HepG2 (cell line): ENCODE data around the gene KIF1C. TPM values are rescaled to one million over a fixed set of nuclear protein-coding genes. Genes with fewer than 3 reads are reported as not detected.
A peak's percentile ranks its signal among the peaks of the same experiment; 100 is the strongest.

Experiments
- ARNT2 ChIP-seq: sonication (generic); formaldehyde crosslinking; IDR thresholded peaks from 2 replicates; pipeline ENCODE4 v1.8.0; 2022; ENCODE audit warnings: mild to moderate bottlenecking, low read depth, missing genetic modification reagents, moderate library complexity
- BORCS8-MEF2B ChIP-seq: sonication (generic); formaldehyde crosslinking; IDR thresholded peaks from 2 replicates; pipeline ENCODE4 v1.8.0; 2022; ENCODE audit warnings: mild to moderate bottlenecking, missing genetic modification reagents
- DR1 ChIP-seq: sonication (generic); formaldehyde crosslinking; IDR thresholded peaks from 2 replicates; pipeline ENCODE4 v1.8.0; 2021; ENCODE audit warnings: mild to moderate bottlenecking, missing genetic modification reagents, inconsistent platforms
- HMG20A ChIP-seq: IDR thresholded peaks from 2 replicates; pipeline ENCODE4 v1.6.1; 2016; ENCODE audit warnings: borderline replicate concordance
- KMT2A ChIP-seq: sonication (generic); formaldehyde crosslinking; IDR thresholded peaks from 2 replicates; pipeline ENCODE4 v1.4.0; 2020; ENCODE audit warnings: missing genetic modification reagents
- MAFF ChIP-seq: IDR thresholded peaks from 2 replicates; pipeline ENCODE4 v1.6.1; 2011; ENCODE audit warnings: low read depth, low read length, improper control_type of control experiment
- POLR2A ChIP-seq, 2 experiments: IDR thresholded peaks; 2 replicates each; pipeline ENCODE4 v1.6.1; 2011; ENCODE audit warnings: low read depth in 2 of 2, low read length in 2 of 2, mild to moderate bottlenecking in 1 of 2, moderate library complexity in 1 of 2; ENCODE audit not compliant: insufficient read depth in 1 of 2
- SALL2 ChIP-seq: sonication (generic); formaldehyde crosslinking; IDR thresholded peaks from 2 replicates; pipeline ENCODE4 v1.8.1; 2023; ENCODE audit warnings: mild to moderate bottlenecking, missing genetic modification reagents, inconsistent platforms
- SMAD9 ChIP-seq: sonication (generic); formaldehyde crosslinking; IDR thresholded peaks from 2 replicates; pipeline ENCODE4 v1.5.1; 2020; ENCODE audit warnings: mild to moderate bottlenecking, missing genetic modification reagents
- ZBTB1 ChIP-seq: sonication (generic); formaldehyde crosslinking; IDR thresholded peaks from 2 replicates; pipeline ENCODE4 v1.4.0; 2020; ENCODE audit warnings: missing genetic modification reagents, borderline replicate concordance
- ZMAT3 ChIP-seq: sonication (generic); formaldehyde crosslinking; conservative IDR thresholded peaks from 2 replicates; pipeline ENCODE4 v1.7.0; 2021; ENCODE audit warnings: missing genetic modification reagents
- ZNF205 ChIP-seq: IDR thresholded peaks from 2 replicates; pipeline ENCODE4 v1.6.1; 2018; ENCODE audit warnings: missing biosample characterization, missing genetic modification reagents
- ZNF407 ChIP-seq: sonication (generic); formaldehyde crosslinking; IDR thresholded peaks from one replicate; pipeline ENCODE4 v1.5.1; 2020; ENCODE audit warnings: mild to moderate bottlenecking, missing genetic modification reagents; ENCODE audit errors: not compliant biosample characterization
- ZNF572 ChIP-seq: sonication (generic); formaldehyde crosslinking; IDR thresholded peaks from 2 replicates; pipeline ENCODE4 v1.5.1; 2020; ENCODE audit warnings: mild to moderate bottlenecking, missing genetic modification reagents
- polyA plus RNA-seq, 8 experiments: library from polyadenylated mRNA; depleted of rRNA in 3 of 8; stranded (reverse) in 7 of 8; unstranded in 1 of 8; fragments of >200 nt; fragmentation: Illumina TruSeq in 4 of 8; extraction: Trizol in 4 of 8; gene quantifications; 2 replicates each; pipeline versions ENCODE4 v1.2.1 to v1.2.3, GENCODE V29; 2011 to 2016; ENCODE audit warnings: low read depth in 4 of 8, missing spikeins in 1 of 8, mixed read lengths in 1 of 8; ENCODE audit not compliant: insufficient read depth in 1 of 8
- total RNA-seq, 5 experiments: library from RNA; depleted of rRNA; stranded (reverse); fragments of >200 nt; fragmentation: Illumina TruSeq; extraction: Trizol; gene quantifications; 2 replicates each; pipeline ENCODE4 v1.2.3, GENCODE V29; 2016; ENCODE audit warnings: low read depth in 1 of 5
- TF ChIP-seq, protein P1 (sequence below): sonication (generic); formaldehyde crosslinking; IDR thresholded peaks from 2 replicates; pipeline ENCODE4 v1.4.0; 2020; ENCODE audit warnings: missing genetic modification reagents
- TF ChIP-seq, protein P2 (sequence below): sonication (generic); formaldehyde crosslinking; IDR thresholded peaks from 2 replicates; pipeline ENCODE4 v1.8.1; 2022; ENCODE audit warnings: low read depth, mild to moderate bottlenecking, missing genetic modification reagents

KIF1C gene
- total and polyA plus RNA-seq, 2 of the 13 experiments (the other 11 are each of a cell fraction or from before 2014, with no cell fraction given): 70.0 to 104 TPM

GRCh38 chr17:4967539-4968485 lies 29.9 kb upstream of the KIF1C start, which contains the start of gene SPAG7 (continued):
- TF ChIP-seq, protein P1, sequence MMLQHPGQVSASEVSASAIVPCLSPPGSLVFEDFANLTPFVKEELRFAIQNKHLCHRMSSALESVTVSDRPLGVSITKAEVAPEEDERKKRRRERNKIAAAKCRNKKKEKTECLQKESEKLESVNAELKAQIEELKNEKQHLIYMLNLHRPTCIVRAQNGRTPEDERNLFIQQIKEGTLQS: 0 out of 2 replicates have a peak, but pooled peaks have one; percentile 32
- TF ChIP-seq ZMAT3 (CRISPR knock-in tag): peak; percentile 39; the same call in 1 of the 2 replicates
- TF ChIP-seq ZNF407: peak; percentile 23
- TF ChIP-seq, protein P2, sequence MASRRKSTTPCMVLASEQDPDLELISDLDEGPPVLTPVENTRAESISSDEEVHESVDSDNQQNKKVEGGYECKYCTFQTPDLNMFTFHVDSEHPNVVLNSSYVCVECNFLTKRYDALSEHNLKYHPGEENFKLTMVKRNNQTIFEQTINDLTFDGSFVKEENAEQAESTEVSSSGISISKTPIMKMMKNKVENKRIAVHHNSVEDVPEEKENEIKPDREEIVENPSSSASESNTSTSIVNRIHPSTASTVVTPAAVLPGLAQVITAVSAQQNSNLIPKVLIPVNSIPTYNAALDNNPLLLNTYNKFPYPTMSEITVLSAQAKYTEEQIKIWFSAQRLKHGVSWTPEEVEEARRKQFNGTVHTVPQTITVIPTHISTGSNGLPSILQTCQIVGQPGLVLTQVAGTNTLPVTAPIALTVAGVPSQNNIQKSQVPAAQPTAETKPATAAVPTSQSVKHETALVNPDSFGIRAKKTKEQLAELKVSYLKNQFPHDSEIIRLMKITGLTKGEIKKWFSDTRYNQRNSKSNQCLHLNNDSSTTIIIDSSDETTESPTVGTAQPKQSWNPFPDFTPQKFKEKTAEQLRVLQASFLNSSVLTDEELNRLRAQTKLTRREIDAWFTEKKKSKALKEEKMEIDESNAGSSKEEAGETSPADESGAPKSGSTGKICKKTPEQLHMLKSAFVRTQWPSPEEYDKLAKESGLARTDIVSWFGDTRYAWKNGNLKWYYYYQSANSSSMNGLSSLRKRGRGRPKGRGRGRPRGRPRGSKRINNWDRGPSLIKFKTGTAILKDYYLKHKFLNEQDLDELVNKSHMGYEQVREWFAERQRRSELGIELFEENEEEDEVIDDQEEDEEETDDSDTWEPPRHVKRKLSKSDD (CRISPR knock-in tag): peak; percentile 93
- TF ChIP-seq ARNT2: no peak
- TF ChIP-seq ZNF205 (CRISPR knock-in tag): peak; percentile 36; the same call in 1 of the 2 replicates
- TF ChIP-seq POLR2A (IDR thresholded peaks at IDR 0.05; ENCODE audit: insufficient read depth in 1 of 2, low read depth in 2 of 2, low read length in 2 of 2): peak; percentile 74 to 85
- peak; percentile 24 for TF ChIP-seq BORCS8-MEF2B
- no peak for TF ChIP-seq ZBTB1
- TF ChIP-seq SMAD9: no peak
- TF ChIP-seq HMG20A: no peak; the same call in 1 of the 2 replicates
- no peak for TF ChIP-seq SALL2
- 0 out of 2 replicates have a peak, but pooled peaks have one; percentile 13 for TF ChIP-seq ZNF572 (CRISPR knock-in tag)
- no peak for TF ChIP-seq MAFF
- peak; percentile 71; the same call in 1 of the 2 replicates for TF ChIP-seq KMT2A
- TF ChIP-seq DR1 (CRISPR knock-in tag): peak; percentile 47; the same call in 1 of the 2 replicates
